Measurements from ENCODE around the gene MEGF11. TPM values are rescaled to one million over a fixed set of nuclear protein-coding genes. Genes with fewer than 3 reads are reported as not detected.

The MEGF11 gene
- total and polyA plus RNA-seq, 7 donors, result 0.04 to 0.05 TPM; not detected in 5

DNA sequence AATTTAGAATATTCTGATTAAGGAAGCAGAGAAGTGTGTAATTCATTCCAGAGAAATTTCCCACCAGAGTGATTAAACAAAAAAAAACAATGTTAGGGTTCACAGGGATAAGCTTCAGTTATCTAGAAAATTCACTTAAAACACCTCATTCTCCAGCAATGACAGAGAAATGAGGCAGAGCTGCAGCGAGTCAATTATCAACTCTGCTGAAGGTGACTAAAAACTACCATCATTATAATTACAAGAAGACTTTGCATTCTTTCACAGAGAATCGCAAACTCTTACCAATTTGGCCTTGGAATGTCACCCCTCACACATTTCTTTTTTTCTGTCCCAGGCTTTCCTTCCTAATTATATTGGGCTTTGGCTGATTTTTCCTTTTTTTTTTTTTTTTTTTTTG, 267.1 kb downstream of the MEGF11 start:
- WGBS, 3 donors, result 47 to 56% (median 51%) methylated on average over 2 of the region's 2 CpGs
- no peaks in the 10 kb centered on the region for H3K4me1 ChIP-seq
- intact Hi-C loops (cut with DNase I), result loop anchor here (10.0 kb wide), 3 partner anchors 198 to 298 kb away; no protein-coding TSS in a partner anchor

DNA sequence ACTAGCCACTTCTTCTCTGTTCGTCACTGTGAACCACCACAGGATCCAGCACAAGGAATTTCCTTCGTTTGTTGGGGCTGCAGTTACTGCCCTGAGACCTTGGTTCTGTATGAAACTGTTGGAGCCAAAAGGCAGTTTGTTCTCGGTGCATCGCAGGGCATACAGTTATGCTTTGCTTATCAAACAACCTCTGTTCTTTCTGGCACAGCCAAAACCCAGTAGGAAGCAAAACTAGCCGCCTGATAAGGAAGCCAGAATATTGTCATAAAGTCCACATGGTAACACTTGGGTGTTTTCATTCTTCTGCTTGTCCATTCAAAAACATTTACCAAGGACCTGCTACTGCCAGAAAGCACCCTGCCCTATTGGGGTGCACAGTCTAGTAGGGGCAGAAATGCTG, 268.2 kb downstream of the MEGF11 start:
- intact Hi-C loops (cut with DNase I), result loop anchor here (10.0 kb wide), 3 partner anchors 199 to 299 kb away; no protein-coding TSS in a partner anchor
- H3K27me3 ChIP-seq (ENCODE audit: insufficient read depth in 3 of 3, low read length in 2 of 3), result peaks cover 0 to 56% (median 11%) of the 10 kb centered on the region in 3 donors
- H3K4me3 ChIP-seq, result no peak overlapping the region
- DNase-seq (no peak), ATAC-seq (no peak)
- no peak overlapping the region for H3K27ac ChIP-seq
- H3K9me3 ChIP-seq, result no peaks in the 10 kb centered on the region
- H3K36me3 ChIP-seq (ENCODE audit: insufficient read depth in 1 of 2, low read depth in 1 of 2), result no peaks in the 10 kb centered on the region
- TF ChIP-seq, protein P1, sequence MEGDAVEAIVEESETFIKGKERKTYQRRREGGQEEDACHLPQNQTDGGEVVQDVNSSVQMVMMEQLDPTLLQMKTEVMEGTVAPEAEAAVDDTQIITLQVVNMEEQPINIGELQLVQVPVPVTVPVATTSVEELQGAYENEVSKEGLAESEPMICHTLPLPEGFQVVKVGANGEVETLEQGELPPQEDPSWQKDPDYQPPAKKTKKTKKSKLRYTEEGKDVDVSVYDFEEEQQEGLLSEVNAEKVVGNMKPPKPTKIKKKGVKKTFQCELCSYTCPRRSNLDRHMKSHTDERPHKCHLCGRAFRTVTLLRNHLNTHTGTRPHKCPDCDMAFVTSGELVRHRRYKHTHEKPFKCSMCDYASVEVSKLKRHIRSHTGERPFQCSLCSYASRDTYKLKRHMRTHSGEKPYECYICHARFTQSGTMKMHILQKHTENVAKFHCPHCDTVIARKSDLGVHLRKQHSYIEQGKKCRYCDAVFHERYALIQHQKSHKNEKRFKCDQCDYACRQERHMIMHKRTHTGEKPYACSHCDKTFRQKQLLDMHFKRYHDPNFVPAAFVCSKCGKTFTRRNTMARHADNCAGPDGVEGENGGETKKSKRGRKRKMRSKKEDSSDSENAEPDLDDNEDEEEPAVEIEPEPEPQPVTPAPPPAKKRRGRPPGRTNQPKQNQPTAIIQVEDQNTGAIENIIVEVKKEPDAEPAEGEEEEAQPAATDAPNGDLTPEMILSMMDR (IDR thresholded peaks at IDR 0.05), result no peak
- H3K4me1 ChIP-seq, result no peaks in the 10 kb centered on the region
- WGBS, 3 donors, result 61 to 66% (median 62%) methylated on average over 5 of the region's 5 CpGs

More for the DNA sequence above, 267.1 kb downstream of the MEGF11 start:
- Histone ChIP-seq H3K4me3 (no peak overlapping the region), H3K27ac (no peak overlapping the region), H3K9me3 (no peaks in the 10 kb centered on the region), H3K27me3 (ENCODE audit: insufficient read depth in 3 of 3, low read length in 2 of 3) (peaks cover 0 to 51% (median 11%) of the 10 kb centered on the region in 3 donors), H3K36me3 (ENCODE audit: insufficient read depth in 1 of 2, low read depth in 1 of 2) (no peaks in the 10 kb centered on the region)
- no peak for ATAC-seq
- TF ChIP-seq, protein P1 (IDR thresholded peaks at IDR 0.05), result no peak
- no peak for DNase-seq

DNA sequence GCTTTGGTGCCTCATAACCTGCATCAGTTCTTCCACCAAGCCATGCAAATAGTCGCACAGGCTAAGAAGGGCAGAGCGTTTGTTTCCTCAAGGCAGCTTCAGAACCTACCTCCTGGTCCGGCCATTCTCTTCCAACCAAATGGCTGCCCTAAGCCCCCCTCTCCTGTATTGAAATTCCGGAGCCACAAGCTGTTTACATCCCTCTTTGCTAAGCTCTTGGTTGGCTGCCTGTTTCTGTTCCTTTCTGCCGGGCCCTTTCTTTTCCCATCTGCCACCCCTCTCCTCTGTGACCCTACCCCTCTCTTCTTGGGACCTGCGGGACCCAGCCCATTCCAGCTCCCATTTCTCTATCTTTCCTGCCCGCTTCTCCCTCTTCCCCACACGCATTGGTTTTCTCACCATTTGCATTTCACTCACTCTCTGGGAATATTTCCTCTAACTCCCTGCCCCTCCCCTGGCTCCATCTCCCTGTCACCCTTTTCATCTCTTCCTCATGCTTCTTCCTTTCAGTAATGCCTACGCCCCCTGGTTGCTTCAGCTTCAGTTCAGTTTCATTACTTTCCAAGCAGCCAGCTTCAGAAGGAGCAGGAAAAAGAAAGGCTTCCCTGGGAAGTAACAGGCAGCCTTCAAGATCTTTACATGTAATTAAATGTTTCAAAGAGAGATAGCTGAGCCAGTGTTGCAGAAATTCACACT, 270.8 kb downstream of the MEGF11 start:
- no peaks in the 10 kb centered on the region for H3K9me3 ChIP-seq
- DNase-seq (no peak), ATAC-seq (no peak)
- no peak overlapping the region for H3K27ac ChIP-seq
- intact Hi-C loops (cut with DNase I), result loop anchor here (10.0 kb wide), 3 partner anchors 202 to 302 kb away; no protein-coding TSS in a partner anchor
- TF ChIP-seq, protein P1 (IDR thresholded peaks at IDR 0.05), result no peak
- H3K4me1 ChIP-seq, result no peaks in the 10 kb centered on the region
- WGBS, 3 donors, result 20% methylated on average over 9 of the region's 9 CpGs
- no peak overlapping the region for H3K4me3 ChIP-seq
- peaks cover 0 to 50% (median 11%) of the 10 kb centered on the region in 3 donors for H3K27me3 ChIP-seq (ENCODE audit: insufficient read depth in 3 of 3, low read length in 2 of 3)
- H3K36me3 ChIP-seq (ENCODE audit: insufficient read depth in 1 of 2, low read depth in 1 of 2), result no peaks in the 10 kb centered on the region

DNA sequence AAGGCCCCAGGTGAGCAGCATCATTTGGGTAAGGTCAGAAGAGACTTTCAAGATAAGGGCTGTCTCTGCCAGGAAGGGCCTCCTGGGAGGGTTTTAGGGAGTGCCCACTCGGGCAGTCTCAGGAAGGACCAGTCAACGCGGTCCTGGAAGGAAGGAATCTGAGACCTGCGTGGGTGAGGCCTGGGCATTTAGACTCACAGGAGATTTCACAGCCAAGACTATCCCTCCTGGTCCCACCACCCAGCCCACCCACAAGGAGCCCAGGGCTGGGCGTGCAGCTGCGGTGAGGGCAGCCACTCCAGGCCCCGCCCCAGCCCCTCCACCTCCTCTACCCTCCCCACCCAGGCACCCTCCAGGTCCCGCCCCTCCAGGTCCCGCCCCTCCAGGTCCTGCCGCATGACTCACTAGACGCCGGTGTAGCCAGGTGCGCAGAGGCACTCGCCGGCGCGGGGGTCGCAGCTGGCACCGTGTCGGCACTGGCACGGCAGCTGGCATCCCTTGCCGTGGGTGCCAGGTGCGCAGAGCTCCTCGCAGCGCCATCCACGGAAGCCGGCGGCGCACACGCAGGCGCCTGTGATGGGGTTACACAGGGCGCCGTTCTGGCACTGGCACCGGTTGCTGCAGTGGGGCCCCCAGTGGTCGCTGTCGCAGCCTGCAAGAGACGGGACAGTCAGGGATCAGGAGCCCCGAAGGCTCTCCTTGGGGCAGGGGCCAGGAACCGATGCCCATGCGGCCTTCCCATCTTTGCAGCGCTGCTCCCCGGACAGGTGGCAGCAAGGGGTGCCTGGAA, 271.5 kb downstream of the MEGF11 start:
- TF ChIP-seq, protein P1 (IDR thresholded peaks at IDR 0.05), result no peak
- DNase-seq, result no peak
- Histone ChIP-seq H3K4me1 (no peaks in the 10 kb centered on the region), H3K9me3 (no peaks in the 10 kb centered on the region), H3K27me3 (ENCODE audit: insufficient read depth in 3 of 3, low read length in 2 of 3) (peaks cover 0 to 50% (median 11%) of the 10 kb centered on the region in 3 donors), H3K4me3 (peak overlapping the region; percentile 11), H3K36me3 (ENCODE audit: insufficient read depth in 1 of 2, low read depth in 1 of 2) (no peaks in the 10 kb centered on the region), H3K27ac (no peak overlapping the region)
- 4 to 6% (median 4%) methylated on average over 36 to 42 of the region's 42 CpGs for WGBS, 3 donors
- intact Hi-C loops (cut with DNase I), result loop anchor here (10.0 kb wide), 3 partner anchors 203 to 303 kb away; no protein-coding TSS in a partner anchor
- ATAC-seq, result peak in 3 of 4 donors; percentile 35 to 48 (median 43)
